ENCODE results near the gene RBM44.

DNA sequence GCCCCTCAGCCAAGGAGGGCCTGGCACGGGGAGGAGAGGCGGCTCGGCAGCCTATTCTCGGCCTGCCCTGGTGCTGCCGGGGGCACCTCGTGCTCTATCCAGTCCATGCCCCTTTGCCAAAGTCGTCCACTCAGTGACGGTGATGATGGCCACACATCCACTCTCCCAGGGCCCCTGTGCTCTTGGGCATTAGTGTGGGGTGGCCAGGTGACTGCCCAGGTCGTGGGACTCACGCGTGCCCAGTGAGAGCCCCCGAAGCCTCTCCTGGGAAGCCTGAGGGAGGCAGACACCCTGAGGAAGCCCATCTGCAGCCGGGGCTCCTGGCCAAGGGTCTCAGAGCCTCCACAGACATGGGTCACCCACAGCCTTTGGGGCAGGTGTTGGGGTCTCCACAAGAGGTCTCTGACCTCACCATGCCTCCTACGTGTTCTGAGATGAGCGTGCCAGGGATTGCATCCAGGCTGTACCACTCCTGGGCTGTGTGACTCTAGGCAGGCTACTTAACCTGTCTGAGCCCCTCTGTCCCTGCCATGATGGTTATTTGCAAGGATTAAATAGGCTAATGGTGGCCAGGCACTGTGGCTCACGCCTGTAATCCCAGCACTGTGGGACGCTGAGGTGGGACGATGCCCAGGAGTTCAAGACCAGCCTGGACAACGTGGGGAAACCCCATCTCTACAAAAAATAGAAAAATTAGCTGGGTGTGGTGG lies 73.8 kb downstream of the RBM44 start:
- TF ChIP-seq EZH2 (IDR thresholded peaks at IDR 0.05; ENCODE audit: insufficient read depth, poor library complexity, severe bottlenecking) (no peak), EZH2phosphoT487 (IDR thresholded peaks at IDR 0.05; ENCODE audit: insufficient read depth, low read depth) (no peak)
